Heart right ventricle (tissue), 16 donors: ENCODE measurements around the gene FBN1. TPM values are rescaled to one million over a fixed set of nuclear protein-coding genes. Genes with fewer than 3 reads are reported as not detected.
A peak's percentile ranks its signal among the peaks of the same experiment; 100 is the strongest.

Experiments used
- ATAC-seq, 8 donors: fragments of 200-7000 bp; cut with Tn5 transposase; one replicate each; pipeline ENCODE4 v1.9.1; 2020; ENCODE audit warnings: mild to moderate bottlenecking in 8 of 8, moderate library complexity in 8 of 8, moderate number of reproducible peaks in 1 of 8
- DNase-seq, 2 donors: peaks; one replicate each; pipeline ENCODE4 v3.0.0-alpha.2; 2020
- H3K27ac ChIP-seq, 10 donors: fragments of 200-600 bp; sonication (generic) in 2 of 10; one replicate each; pipeline versions ENCODE4 v1.5.0 to v1.8.0; 2020 to 2022; ENCODE audit warnings: mild to moderate bottlenecking in 3 of 10
- H3K27me3 ChIP-seq, 7 donors: fragments of 200-600 bp; one replicate each; pipeline ENCODE4 v1.8.0; 2021 to 2022; ENCODE audit warnings: mild to moderate bottlenecking in 2 of 7
- H3K36me3 ChIP-seq, 9 donors: fragments of 200-600 bp; sonication (generic) in 1 of 9; one replicate each; pipeline versions ENCODE4 v1.5.0 to v1.8.0; 2020 to 2022; ENCODE audit warnings: mild to moderate bottlenecking in 2 of 9
- H3K4me1 ChIP-seq, 9 donors: fragments of 200-600 bp; sonication (generic) in 1 of 9; one replicate each; pipeline versions ENCODE4 v1.5.0 to v1.8.0; 2020 to 2022; ENCODE audit warnings: mild to moderate bottlenecking in 4 of 9
- H3K4me3 ChIP-seq, 10 donors: fragments of 200-600 bp; sonication (generic) in 2 of 10; one replicate each; pipeline versions ENCODE4 v1.5.0 to v1.8.0; 2020 to 2022; ENCODE audit warnings: mild to moderate bottlenecking in 7 of 10, moderate library complexity in 2 of 10
- H3K9me3 ChIP-seq, 11 donors: fragments of 200-600 bp in 10 of 11; sonication (generic) in 2 of 11; one replicate each; pipeline versions ENCODE4 v1.5.0 to v1.8.0; 2013 to 2022; ENCODE audit warnings: mild to moderate bottlenecking in 2 of 11, control low read depth in 1 of 11, moderate library complexity in 1 of 11
- CTCF ChIP-seq, 9 donors: fragments of 200-600 bp; sonication (generic) in 2 of 9; IDR thresholded peaks; one replicate each; pipeline versions ENCODE4 v1.5.0 to v1.8.0; 2021 to 2022; ENCODE audit warnings: antibody characterized with exemption in 9 of 9, mild to moderate bottlenecking in 5 of 9, moderate library complexity in 1 of 9
- WGBS, 2 donors: extraction: QIAGEN DNeasy Blood & Tissue Kit; methylation state at CpG; one replicate each; pipeline ENCODE4 v1.1.7; 2013; ENCODE audit warnings: inconsistent platforms in 1 of 2; 5-methylcytosine and 5-hydroxymethylcytosine counted together
- intact Hi-C, 10 donors: fragments of 100-400 bp; cut with DNase I; formaldehyde crosslinking; loops; one replicate each; pipeline versions ENCODE4 v1.11.1 to v1.14.2; 2022
- polyA plus RNA-seq, 2 donors: library from polyadenylated mRNA; stranded (reverse); fragments of 200-250 nt; gene quantifications; one replicate each; pipeline ENCODE4 v1.2.3, GENCODE V29; 2013
- total RNA-seq, 10 donors: library from RNA; stranded (reverse); fragmentation: NEBNext Ultra II Directional in 3 of 10; extraction: Animal tissue kit (Norgen Biotek cat#: 25700) in 3 of 10; gene quantifications; one replicate each; pipeline versions ENCODE4 v1.2.1 to v1.2.4, GENCODE V29; 2021 to 2023
- donor health status: Arrhythmogenic right ventricular cardiomyopathy.
- donor health status: ischemic (EF 13 %, LVEDD 7.1; RV severe dilation, severe dysfunction).
- donor health status: healthy with polysubstance abuse.
- donor health status: DM: no; HTN: yes; CAD: no.
- donor health status: DM: no; HTN: no; CAD: no.
- donor health status: ischemic (EF 25% LVEDD 6.9; RV normal size, moderate dysfunction).
- donor health status: ischemic (EF 25% LVEDD 5.7; RV mildly dilated, moderate dysfunction).
- donor health status: healthy.
- donor health status: DM: yes; HTN: yes; CAD: no.
- donor health status: Ischemic cardiomyopathy.
- donor health status: ischemic (EF 35%, LVEDD 5.7; RV mildly dilated, moderate dysfunction).
- donor health status: nonischemic (EF 11% LVEDD 7.7; RV severe dilation, severe dysfunction).
- donor health status: DM: yes; HTN: yes; CAD: no.
- donor health status: PGD.
- donor health status: ischemic (EF 29% LVEDD 5.4; RV normal size, mild dysfunction).
- donor health status: nonischemic (EF 23%, LVEDD 6.1; RV moderate dilation, normal function).

The FBN1 gene
- total and polyA plus RNA-seq, 12 donors, result 7.0 to 116 (median 31.1) TPM

GRCh38 chr15:48389691-48390143, 255.8 kb downstream of the FBN1 start:
- 62 to 76% methylated on average over 3 of the region's 3 CpGs for WGBS, 2 donors
- DNase-seq, result no peak
- peak in 2 of 8 donors; percentile 17 to 45 for ATAC-seq
- TF ChIP-seq CTCF (IDR thresholded peaks at IDR 0.05), result no peak
- intact Hi-C loops, result no loop called here
- Histone ChIP-seq H3K9me3 (no peaks in the 10 kb centered on the region), H3K4me1 (peaks cover 0 to 35% (median 16%) of the 10 kb centered on the region in 9 donors), H3K27ac (peak overlapping the region in 5 of 10 donors; percentile 15 to 52 (median 22)), H3K36me3 (no peaks in the 10 kb centered on the region), H3K4me3 (no peak overlapping the region), H3K27me3 (no peaks in the 10 kb centered on the region)

GRCh38 chr15:48388910-48389309, 256.6 kb downstream of the FBN1 start:
- no peaks in the 10 kb centered on the region for H3K27me3 ChIP-seq
- no peak overlapping the region for H3K4me3 ChIP-seq
- WGBS, 2 donors, result 72 to 77% methylated on average over 1 of the region's 1 CpG
- H3K27ac ChIP-seq, result peak overlapping the region in 2 of 10 donors; percentile 23 to 50
- no peaks in the 10 kb centered on the region for H3K36me3 ChIP-seq
- no peak for DNase-seq
- peaks cover 0 to 32% (median 12%) of the 10 kb centered on the region in 9 donors for H3K4me1 ChIP-seq
- no peak for TF ChIP-seq CTCF (IDR thresholded peaks at IDR 0.05)
- H3K9me3 ChIP-seq, result no peaks in the 10 kb centered on the region
- no peak for ATAC-seq
- intact Hi-C loops, result no loop called here

DNA sequence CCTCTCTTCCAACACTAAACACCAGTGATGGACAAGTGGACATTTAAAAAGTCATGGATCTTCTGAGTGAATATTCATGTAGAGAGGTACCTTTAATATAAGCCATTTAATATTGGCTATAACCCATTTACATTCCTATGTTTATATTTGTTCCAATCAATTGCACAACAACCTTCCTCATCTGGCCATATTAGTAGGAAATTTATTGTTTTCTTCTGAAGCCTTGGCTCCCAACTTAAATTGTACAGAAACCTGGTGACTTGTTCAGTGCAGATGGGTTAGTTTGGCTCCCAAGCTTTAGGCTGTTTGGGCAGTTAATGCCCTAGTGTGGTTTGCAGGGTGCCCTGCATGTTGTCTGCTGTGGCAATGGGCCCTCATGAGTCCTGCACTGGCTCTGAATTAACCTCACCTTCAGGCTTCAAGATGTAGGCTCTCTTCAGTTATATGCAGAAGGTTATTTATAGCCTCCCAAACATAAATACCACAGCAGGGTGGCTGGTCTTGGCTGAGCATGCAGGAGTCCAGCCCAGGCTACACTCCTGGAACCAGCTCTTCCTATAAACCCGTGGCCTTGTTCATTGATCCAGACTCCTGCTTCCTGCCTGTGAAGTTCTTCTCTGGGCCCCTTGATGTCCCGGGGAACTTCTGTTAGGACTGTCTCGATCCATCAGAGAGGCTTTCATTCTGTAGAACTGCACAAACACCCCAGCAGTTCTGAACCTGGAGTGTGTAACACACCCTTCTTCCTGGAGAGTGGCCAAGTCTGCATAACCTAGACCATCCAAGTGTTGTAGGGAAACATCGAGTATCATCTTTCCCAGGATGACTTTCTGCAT, 257.3 kb downstream of the FBN1 start:
- Histone ChIP-seq H3K4me1 (peaks cover 0 to 26% (median 12%) of the 10 kb centered on the region in 9 donors), H3K27ac (no peak overlapping the region)
- peak in 4 of 8 donors; percentile 20 to 57 (median 45) for ATAC-seq

More for the DNA sequence above, 257.3 kb downstream of the FBN1 start:
- intact Hi-C loops, result no loop called here
- H3K27me3 ChIP-seq, result no peaks in the 10 kb centered on the region
- no peak overlapping the region for H3K4me3 ChIP-seq
- H3K9me3 ChIP-seq, result no peaks in the 10 kb centered on the region
- no peak for TF ChIP-seq CTCF (IDR thresholded peaks at IDR 0.05)
- no peak for DNase-seq
- WGBS, 2 donors, result 46 to 50% methylated on average over 4 of the region's 4 CpGs
- no peaks in the 10 kb centered on the region for H3K36me3 ChIP-seq
